RPMI7951 (cell line): ENCODE data around the gene KDM2A. TPM values are rescaled to one million over a fixed set of nuclear protein-coding genes. Genes with fewer than 3 reads are reported as not detected.
"Not testable (repeated sequence)": the region's sequence is repeated elsewhere in the genome, so short reads cannot be mapped to it uniquely, and the experiment has no call there.

ENCODE experiments used
- DNase-seq: peaks from one replicate; pipeline ENCODE4 v3.0.0-alpha.2; 2012; ENCODE audit warnings: low read depth
- total RNA-seq: library from RNA; depleted of rRNA; stranded (reverse); fragments of >200 nt; shearing (Covaris generic); gene quantifications from 2 replicates; pipeline ENCODE4 v1.2.3, GENCODE V29; 2014

KDM2A gene
- total RNA-seq, 1 experiment from 2014 or later = 20.4 TPM

DNA sequence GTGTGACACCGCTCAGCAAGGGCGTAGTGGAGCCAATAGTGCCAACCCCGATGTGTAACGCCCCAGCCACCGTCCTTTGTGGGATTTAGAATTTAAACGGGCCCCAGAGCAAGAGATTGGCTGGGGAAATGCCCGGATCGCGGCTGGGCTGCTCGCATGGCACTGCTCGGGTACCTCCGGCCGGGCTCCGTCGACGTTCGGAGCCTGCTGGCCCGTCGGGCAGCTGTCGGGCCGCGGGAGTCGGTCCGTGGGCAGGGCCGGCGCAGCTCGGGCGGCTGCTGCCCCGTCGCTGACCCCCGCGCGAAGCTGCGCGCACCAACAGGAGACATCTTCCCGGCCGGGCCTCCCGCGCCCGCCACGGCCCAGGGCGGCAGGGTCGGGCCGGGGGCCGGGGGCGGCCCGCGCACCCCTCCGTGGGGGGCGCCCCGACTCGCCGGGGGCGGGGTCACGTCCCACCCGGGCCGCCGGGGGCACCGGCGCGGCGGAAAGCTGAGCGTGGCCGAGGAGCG, 1.3 kb upstream of the KDM2A start:
- peak; percentile 22 for DNase-seq

DNA sequence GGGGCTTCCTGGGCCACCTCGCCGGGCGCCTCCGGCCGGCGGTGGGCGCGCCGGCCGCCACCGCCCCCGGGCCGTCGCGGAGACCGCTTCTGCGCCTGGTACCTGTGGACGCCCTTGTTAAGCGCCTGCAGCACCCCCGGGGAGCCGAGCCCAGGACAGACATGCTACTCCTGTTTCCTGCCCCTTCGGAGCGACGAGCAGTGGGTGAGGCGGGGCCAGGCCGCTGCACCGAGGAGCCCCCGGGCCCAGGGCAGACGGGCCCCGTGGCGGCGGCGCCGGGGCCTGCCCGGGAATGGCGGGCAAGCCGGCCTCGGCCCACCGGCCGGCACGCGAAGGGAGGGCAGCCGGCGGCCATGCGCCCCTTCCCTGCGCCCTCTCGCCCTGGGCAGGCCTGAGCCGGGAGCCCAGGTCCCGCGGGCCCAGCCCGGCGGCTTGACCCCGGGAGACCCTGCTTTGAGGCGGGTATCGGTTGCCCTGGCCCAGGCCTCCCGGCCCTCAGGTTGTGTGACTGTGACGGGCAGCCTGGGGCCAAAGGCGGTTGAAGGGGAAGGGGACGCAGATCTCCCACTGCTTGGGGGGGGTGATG, 789 bp upstream of the KDM2A start:
- DNase-seq = peak; percentile 30

DNA sequence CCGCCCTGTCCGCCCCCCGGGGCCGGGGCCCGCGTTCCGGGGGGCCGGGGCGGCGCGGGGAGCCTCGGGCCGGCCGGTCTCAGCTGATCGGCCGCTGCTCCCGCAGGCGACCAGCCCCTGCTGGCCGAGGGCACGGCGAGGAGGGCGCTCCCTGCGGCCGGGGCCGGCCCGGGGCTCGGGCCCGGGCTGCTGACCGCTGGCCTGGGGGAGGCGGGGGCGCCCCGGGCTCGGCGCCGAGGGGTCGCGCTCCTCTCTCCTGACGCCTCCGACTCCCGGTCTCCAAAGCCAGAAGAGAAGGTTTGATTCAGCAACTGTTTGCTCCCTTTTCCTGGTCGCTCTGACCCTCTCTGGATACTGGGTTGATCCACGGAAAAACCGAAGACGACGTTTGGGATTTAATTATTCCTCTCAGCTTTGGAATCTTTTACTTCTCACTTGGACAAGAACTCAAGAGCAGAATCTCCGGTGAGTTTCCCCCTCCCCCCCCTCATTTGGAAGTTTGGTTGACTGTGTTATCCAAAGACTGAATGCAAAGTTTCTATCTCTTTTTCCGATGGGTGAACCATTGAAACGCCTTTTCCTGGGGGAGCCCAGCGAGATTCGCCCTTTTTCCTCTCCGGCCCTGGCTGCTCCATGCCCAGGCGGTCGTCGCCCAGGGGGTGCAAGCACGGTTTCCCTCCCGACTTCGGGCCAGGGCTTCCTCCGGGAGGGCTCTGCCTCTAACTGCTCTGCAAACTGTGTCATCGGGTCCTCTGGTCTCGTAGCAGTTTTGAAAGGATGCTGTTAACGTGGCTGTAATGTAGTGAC, 725 bp downstream of the KDM2A start:
- DNase-seq = peak; percentile 15

DNA sequence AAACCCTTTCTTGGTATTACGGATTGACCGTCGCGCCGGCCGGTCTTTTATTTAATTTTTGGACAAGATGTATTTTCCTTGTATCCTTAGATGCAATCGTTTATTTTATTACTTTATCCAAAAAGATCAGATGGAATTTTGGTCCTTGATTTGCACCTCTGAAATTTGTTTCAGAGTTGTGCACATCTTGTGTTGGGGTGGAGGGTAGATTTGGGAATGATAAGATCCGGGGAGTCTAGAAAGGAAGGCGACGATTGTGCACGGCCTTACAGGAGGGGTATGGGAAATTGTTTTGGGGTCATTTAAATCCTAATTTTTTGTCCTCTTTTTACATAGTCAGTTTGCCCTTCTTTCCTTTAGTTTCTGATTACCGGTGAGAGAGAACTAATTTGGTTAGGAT, 1.4 kb downstream of the KDM2A start:
- no peak for DNase-seq

DNA sequence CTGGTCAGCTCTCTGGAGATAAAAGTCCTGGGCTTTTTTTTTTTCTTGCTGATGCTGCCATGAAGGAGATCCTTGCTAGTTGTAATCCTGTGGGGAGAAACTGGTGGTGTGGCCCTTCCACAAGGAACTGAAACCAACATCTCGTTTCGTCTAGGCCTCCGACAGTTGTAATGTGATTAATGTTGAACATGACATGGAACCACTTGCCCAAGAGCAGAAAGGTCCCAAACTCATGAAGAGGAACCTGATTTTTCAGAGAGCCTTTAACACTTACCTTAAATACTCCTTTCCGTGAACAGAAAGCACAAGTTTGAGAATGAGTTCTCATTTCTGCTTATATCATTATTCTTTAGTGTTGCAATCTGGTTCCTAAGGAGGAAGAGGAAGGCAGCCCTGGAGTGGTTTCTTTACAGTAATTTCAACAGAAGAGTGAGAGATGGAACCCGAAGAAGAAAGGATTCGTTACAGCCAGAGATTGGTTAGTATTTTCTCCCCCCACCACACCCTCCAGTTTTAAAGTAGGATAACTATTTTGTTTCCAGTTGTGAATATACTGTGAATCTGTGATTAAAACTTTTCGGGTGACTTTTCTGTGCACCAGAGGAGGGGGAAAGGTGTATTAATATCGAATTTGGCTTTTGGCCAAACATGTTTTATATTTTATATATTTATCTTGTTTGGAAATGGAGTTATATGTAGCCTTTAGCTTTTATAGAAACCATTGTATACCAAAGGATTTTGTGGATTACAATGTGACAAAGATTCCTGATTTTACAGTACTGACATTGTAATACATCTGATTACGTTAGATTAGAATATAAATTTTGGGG, 2.0 kb downstream of the KDM2A start:
- peak; percentile 55 for DNase-seq

DNA sequence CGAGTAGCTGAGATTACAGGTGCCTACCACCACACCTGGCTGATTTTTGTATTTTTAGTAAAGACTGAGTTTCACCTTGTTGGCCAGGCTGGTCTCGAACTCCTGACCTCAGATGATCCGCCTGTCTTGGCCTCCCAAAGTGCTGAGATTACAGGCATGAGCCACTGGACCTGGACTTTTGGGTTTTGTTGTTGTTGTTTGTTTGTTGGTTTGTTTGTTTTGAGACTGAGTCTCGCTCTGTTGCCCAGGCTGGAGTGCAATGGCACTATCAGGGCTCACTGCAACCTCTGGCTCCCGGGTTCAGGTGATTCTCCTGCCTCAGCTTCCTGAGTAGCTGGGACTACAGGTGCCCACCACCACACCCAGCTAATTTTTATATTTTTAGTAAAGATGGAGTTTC, 4.7 kb downstream of the KDM2A start:
- DNase-seq = not testable (repeated sequence)

DNA sequence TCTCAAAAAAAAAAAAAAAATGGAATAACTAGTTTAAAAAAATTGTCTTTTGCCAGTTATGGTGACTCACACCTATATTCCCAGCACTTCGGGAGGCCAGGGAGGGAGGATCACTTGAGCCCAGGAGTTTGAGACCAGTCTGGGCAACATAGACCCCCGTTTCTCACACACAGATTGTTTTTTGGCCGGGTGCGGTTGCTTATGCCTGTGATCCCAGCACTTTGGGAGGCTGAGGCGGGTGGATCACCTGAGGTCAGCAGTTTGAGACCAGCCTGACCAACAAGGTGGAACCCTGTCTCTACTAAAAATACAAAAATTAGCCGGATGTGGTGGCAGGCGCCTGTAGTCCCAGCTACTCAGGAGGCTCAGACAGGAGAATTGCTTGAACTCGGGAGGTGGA, 7.2 kb downstream of the KDM2A start:
- DNase-seq = not testable (repeated sequence)

DNA sequence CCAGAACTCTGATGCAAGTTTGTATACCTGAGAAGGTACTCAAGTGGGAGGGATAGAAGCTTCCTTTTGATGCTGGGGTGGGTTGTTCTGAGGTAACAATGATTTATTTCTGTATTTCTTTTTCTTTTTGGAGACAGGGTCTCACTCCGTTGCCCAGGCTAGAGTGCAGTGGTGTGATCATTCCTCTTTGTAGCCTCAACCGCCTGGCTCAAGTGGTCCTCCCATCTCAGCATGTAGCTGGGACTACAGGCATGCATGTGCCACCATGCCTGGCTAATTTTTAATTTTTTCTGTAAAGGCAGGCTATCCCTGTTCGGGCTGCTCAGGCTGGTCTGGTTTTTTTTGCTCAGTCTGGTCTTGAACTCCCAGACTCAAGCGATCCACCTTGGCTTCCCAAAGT, 7.9 kb downstream of the KDM2A start:
- no peak for DNase-seq

DNA sequence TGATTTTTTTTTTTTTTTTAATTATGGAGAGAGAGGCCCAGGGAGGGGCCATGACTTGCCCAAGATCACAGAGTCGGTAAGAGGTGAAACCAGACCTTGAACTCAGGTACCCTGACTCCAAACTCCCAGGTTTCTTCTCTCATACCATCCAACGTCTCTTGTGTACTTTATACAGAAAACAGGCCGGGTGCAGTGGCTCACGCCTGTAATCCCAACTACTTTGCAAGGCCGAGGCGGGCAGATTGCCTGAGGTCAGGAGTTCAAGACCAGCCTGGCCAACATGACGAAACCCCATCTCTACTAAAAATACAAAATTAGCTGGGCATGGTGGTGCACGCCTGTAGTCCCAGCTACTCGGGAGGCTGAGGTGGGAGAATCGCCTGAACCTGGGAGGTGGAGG, 11.8 kb downstream of the KDM2A start:
- not testable (repeated sequence) for DNase-seq

DNA sequence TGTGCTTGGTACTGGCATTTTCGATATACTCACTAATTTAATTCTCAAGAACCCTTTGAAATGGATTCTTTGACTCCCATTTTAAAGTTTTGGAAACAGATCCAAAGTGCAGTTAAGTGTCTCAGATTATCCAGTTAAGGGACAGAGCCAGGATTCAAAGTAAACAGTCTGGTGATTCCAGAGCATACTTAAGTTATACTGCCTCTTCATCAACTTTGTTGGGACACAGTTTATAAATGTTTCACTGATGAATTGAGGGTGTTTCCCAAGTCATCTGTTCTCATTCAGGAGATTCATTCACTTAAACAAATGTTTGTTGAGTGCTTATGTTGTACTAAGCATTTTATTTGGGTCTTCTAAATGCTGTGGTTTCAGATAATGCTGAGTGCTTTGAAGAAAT, 17.1 kb downstream of the KDM2A start:
- no peak for DNase-seq

DNA sequence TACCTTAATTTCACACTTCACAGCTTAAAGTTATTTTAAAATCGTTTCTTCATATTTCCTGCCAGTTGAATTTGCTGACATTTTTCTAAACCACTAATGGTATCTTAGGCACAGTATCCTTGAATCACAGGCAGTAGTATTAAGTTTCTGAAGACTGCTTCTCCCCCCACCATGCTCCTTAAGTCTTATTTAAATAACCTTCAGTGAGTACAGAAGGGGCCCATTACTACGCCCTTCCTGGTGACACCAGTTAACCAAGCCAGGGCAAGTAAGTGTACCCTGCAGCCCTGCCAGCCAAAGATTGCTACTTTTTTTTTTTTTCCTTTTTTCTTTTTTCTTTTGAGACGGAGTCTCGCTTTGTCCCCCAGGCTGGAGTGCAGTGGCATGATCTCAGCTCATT, 19.9 kb downstream of the KDM2A start:
- DNase-seq = no peak

DNA sequence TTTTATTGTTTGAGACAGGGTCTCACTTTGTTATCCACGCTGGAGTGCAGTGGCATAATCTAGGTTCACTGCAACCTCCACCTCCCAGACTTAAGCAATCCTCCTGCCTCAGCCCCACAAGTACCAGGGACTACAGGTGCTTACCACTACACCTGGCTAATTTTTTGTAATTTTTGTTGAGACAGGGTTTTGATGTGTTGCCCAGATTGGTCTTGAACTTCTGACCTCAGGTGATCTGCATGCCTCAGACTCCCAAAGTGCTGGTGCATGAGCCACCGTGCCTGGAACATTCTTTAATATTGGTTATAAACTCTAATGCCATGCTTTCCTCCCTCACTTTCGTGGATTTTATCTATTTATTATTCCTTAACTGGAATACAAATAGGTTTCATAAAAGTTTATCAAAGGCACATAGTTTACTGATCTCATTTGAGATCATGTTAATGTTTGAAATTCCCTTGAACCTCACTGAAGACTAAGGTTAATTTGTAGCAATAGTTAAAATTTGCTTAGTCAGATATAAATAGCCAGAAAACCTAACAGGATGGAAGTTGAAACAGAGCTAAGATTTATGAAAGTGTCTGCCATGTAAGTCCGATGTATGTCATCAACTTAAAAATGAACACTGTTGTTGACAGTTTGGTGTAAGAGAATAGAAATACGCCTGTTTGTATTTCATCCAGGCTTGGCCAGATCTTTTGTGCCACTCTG, 27.6 kb downstream of the KDM2A start:
- DNase-seq = no peak

DNA sequence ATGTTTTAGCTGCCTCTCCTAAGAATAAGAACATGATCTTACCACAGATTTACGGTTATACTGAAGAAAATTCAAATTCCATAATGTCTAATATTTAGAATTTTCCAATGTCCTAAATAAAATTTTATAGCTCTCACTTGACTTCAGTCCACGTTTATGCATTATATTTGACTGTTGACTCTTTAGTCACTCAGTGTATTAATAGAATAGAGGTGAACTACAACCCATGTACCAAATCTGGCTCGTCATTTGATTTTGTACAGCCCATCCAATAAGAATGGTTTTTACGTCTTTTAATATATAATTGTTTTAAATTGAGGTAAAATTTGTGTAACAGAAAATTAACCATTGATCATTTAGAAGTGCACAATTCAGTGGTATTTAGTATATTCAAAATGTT, 34.9 kb downstream of the KDM2A start:
- DNase-seq = no peak

DNA sequence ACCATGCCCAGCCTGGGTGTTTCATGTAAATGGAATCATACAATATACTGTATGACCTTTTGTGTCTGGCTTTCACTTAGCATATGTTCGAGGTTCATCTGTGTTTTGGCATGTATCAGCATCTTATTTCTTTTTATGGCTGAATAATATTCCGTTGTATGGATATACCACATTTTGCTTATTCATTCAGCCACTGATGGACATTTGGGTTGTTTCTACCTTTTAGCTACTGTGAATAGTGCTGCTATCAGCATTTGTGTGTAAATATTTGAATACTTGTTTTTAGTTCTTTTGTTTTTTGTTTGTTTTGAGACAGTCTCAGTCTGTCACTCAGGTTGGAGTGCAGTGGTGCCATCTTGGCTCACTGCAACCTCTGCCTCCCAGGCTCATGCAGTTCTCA, 35.7 kb downstream of the KDM2A start:
- no peak for DNase-seq

DNA sequence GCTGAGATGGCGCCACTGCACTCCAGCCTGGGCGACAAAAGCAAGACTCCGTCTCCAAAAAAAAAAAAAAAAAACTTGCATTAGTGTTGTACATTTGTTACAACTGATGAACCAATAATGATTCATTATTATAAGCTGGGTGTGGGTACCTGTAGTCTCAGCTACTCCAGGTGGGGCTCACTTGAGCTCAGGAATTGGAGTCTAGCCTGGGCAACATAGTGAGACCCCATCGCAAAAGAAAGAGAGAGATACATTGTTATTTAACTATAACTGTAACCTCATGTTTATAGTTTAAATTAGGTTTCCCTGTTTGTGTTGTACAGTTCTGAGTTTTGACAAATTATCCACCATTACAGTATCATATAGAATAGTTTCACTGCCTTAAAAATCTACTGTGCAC, 38.6 kb downstream of the KDM2A start:
- no peak for DNase-seq

DNA sequence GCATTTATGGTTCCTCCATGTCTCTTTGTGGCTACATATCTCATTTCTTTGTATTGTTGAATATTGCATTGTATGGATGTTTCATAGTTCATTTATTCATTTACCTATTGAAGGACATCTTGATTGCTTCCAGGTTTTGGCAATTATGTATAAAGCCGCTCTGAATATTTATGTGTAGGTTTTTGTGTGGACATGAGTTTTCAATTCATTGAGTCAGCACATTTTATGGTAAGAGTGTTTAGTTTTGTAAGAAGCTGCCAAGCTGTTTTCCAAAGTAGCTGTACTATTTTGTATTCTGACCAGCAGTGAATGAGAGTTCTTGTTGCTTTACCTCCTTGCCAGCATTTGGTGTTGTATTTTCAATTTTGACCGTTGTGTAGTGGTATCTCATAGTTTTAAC, 39.2 kb downstream of the KDM2A start:
- no peak for DNase-seq

DNA sequence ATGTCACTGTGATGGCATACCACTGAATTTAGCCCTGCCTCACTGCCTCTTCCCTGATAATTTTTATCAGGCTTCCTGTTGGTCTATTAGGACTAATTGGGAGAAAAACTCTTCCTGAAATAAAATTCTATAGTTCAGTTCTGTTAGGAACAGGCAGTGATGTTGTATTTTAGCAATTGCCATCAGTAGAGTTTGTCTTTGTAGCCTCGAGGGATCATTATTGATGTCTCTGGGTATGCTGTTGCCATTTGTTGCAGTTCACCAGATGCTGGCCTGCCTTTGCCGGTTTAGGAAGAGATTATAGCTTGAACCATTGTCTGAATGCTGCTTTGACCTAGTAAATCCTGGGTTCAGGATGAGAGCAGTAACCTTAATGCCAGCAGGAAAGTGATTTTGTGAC, 41.0 kb downstream of the KDM2A start:
- DNase-seq = no peak

DNA sequence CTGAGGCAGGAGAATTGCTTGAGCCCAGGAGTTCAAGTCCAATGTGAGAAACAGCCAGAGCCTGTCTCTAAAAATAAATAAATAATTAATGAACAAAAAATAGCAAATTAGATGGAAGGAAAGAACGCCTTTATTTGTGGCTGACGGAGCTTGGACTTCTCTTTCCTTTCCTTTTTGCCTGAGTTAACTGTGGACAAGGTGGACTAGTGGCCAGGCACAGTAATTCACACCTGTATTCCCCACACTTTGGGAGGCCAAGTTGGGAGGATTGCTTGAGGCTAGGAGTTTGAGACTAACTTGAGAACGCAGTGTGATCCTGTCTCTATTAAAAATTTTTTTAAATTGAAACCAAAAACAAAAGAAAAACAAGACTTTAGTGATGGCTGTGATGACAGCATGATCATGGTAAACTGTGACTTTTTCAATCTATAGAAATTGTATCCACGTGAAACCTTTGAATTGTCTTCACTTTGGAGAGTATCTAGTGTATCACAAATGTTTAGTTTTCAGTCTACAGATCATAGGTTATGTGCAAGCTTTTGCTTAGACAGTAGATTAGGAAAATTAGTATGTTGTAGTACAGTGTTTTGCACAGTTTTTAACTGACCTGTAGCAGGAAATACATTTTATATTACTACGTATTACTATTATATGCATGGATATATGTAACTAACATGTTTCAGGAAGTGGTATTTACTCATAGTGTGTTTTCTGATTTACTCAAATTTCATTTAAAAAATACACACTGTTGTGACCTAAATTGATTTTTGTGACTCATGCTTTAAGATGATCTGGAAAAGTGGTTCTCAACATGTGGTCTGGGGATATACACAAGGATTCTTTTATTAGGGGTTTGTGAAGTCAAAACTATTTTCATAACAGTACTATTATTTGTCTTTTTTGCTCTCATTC, 42.1 kb downstream of the KDM2A start:
- DNase-seq = peak; percentile 13

DNA sequence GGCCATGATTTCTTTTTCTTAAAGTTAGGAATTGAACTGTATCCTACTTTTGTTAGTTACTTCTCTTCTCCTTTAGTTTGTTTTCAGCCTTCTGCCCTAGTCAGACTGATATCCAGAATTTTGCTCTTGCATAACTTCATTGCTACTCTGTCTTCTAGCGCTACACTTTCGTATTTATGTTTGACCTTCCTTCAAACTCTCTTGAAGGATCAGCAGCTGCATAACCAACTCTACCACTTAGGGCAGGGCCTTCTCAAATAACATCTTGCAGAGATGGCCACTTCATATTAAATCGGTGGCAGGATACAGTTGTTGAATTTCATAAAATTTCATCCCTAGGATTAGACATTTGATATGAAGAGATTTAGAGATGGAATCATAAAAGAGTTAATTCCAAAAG, 43.9 kb downstream of the KDM2A start:
- no peak for DNase-seq

DNA sequence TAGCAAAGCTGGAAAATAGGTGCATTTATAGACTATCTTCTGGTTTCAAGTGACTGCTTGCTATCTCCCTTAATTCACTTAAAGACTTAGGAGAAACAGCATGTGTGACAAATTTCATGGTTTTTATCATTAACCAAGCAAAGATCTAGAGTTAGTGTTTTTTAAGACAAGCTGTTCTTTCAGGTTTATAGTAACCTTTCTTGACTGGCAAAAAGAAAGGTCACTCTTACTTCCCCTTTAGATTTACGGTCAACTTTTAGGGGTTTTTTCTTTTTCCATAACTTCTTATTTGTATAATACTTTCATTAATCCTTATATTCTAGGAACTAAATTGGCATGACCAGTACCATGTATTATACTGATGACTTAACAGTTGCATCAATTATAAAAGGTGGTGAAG, 46.6 kb downstream of the KDM2A start:
- DNase-seq = no peak

DNA sequence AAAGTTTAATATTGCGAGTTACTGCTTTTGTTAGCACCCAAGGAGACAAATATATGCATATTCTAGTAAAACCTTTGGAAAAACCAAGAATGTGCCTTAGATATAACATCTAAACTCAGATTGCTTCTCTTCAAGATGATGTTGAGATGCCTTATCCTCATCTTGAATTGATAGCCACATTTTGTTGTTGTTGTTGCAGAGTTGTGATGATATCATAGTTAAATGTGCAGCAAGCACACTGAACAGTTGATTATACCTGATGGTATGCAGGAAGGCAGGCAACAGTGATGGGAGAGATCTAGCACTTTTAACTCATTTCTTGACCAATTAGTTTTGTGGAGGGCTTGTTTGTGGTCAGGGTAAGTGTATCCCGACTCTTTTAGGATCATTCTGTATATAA, 48.0 kb downstream of the KDM2A start:
- no peak for DNase-seq
